Esophagus muscularis mucosa (tissue), 3 donors: ENCODE results near the gene PITPNM1.

Experiments
- POLR2A ChIP-seq: fragments of 450-650 bp; IDR thresholded peaks from one replicate; pipeline ENCODE4 v1.6.1; 2017; ENCODE audit warnings: antibody characterized with exemption, moderate library complexity, mild to moderate bottlenecking, low read depth
- TF ChIP-seq, protein P1 (sequence below), 3 experiments: fragments of 200-600 bp in 2 of 3; fragments of 450-650 bp in 1 of 3; sonication (generic) in 2 of 3; IDR thresholded peaks; one replicate each; pipeline ENCODE4 v1.5.1; 2017 to 2019; ENCODE audit warnings: antibody characterized with exemption in 3 of 3, mild to moderate bottlenecking in 2 of 3, moderate library complexity in 1 of 3

GRCh38 chr11:67541198-67541597 is 36.0 kb upstream of the PITPNM1 start:
- TF ChIP-seq POLR2A, result no peak
- TF ChIP-seq, protein P1, sequence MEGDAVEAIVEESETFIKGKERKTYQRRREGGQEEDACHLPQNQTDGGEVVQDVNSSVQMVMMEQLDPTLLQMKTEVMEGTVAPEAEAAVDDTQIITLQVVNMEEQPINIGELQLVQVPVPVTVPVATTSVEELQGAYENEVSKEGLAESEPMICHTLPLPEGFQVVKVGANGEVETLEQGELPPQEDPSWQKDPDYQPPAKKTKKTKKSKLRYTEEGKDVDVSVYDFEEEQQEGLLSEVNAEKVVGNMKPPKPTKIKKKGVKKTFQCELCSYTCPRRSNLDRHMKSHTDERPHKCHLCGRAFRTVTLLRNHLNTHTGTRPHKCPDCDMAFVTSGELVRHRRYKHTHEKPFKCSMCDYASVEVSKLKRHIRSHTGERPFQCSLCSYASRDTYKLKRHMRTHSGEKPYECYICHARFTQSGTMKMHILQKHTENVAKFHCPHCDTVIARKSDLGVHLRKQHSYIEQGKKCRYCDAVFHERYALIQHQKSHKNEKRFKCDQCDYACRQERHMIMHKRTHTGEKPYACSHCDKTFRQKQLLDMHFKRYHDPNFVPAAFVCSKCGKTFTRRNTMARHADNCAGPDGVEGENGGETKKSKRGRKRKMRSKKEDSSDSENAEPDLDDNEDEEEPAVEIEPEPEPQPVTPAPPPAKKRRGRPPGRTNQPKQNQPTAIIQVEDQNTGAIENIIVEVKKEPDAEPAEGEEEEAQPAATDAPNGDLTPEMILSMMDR (IDR thresholded peaks at IDR 0.05), result no peak
